GM12891 (cell line): ENCODE results near the gene CTNND2.

Source experiments
- POLR2A ChIP-seq: IDR thresholded peaks from 2 replicates; pipeline ENCODE4 v1.6.1; 2011; ENCODE audit warnings: low read depth, low read length, control low read depth
- POLR2AphosphoS5 ChIP-seq: IDR thresholded peaks from 2 replicates; pipeline ENCODE4 v1.6.1; 2011; ENCODE audit warnings: low read depth, low read length, control low read depth

DNA sequence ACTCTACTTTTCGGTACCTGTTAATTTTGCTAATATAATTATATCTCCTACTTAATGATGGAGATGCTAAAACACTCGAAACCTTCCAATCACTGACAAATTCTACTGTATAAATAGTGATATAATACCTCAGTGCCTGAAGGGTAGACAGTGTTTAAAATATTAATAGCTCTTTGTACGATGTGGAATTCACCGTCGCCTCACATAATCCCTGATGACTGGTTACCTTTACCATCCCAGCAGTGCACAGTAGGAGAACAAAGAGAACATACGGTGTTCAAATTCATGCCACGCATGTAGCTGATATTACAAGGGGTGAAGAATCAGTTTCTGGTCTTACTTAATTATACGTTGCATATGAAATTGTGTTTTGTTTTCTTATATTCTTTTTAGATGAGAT is 506.7 kb downstream of the CTNND2 start:
- TF ChIP-seq POLR2A = no peak
- TF ChIP-seq POLR2AphosphoS5 = no peak
